NCI-H146 treated with DMSO at 0.1 percent for 48 hours (cell line): ENCODE measurements around the gene NTN3.

Experiments
- DNase-seq: peaks from one replicate; lab custom pipeline; 2025; ENCODE audit not compliant: unreplicated experiment; lab: John Stamatoyannopoulos, UW

NTN3 gene

DNA sequence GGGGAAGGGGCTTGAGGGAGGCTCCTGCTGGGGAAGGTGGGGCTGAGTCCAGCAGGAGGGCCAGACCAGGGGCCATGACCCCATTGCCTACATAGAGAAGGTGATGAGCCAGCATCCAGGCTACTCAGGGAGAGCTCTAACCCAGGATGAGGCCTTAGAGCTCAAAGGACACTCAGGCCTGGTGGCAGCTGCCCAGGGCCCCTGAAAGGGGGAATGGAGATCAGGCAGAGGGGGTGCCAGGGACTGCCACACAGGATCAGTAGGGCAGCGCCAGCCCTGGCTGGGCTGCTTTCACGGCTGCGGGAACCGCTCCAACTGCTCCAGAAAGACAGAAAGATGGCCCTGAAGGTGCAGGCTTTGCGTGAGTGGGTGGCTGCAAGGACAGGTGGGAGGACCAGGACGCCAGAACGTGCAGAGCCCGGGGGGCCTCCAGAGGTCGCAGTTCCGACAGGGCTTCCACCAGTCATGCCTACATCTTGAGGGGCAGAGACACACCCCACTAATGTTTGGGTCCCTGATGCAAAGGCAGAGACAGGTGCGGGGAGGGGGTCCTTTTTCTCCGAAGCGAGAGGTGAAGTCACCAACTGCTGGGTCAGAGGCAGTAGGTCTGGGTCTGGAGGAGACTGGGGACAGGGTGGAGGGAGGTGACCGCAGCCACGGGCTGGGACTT lies 41.8 kb downstream of the NTN3 start:
- peak; percentile 65 for DNase-seq

DNA sequence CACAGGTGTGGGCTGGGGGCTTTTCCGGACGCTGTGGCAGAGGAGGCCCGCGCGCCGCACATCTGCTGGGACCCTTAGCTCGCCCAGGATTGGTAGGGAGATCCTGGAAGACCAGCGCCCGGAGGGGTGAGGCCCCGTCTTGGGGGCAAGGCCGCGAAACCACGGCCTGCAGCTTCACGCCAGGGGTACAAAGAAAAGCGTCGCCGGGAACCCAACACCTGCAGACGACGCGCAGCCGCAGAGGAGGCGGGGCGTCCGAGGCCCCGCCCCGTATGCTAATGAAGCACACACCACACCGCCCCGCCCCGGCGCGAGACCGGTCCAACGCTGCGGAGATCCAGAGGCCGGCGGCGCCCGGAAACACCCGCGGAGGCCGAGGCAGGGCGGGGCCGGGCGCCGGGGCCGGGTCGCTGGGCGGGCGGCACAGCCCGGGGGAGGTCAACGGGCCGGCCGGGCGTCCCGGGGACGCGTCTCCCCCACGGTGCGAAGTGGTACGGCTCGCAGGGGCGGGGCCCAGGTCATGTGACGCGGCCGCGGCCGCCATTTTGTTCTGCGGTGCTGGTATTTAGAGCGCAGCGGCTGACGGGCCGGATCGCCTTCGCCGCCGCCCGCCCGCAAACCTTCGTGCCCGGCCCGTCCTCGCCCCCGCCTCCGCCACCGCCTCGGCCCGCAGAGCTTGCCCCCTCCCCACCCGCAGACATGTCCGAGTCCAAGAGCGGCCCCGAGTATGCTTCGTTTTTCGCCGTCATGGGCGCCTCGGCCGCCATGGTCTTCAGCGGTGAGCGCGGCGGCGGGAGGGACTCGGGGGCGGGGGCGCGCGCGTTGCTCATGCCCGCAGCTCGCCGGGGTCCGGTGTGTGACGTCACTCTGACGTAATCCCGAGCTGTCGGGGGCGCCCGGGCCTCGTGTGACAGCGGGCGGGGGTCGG lies 42.6 kb downstream of the NTN3 start, which contains the start of gene ATP6V0C:
ATP6V0C (plus strand) TSS at position 548 of the 928 bp plus-strand sequence; CDS start at position 700, 152 bp downstream.
- peak; percentile 91 for DNase-seq

DNA sequence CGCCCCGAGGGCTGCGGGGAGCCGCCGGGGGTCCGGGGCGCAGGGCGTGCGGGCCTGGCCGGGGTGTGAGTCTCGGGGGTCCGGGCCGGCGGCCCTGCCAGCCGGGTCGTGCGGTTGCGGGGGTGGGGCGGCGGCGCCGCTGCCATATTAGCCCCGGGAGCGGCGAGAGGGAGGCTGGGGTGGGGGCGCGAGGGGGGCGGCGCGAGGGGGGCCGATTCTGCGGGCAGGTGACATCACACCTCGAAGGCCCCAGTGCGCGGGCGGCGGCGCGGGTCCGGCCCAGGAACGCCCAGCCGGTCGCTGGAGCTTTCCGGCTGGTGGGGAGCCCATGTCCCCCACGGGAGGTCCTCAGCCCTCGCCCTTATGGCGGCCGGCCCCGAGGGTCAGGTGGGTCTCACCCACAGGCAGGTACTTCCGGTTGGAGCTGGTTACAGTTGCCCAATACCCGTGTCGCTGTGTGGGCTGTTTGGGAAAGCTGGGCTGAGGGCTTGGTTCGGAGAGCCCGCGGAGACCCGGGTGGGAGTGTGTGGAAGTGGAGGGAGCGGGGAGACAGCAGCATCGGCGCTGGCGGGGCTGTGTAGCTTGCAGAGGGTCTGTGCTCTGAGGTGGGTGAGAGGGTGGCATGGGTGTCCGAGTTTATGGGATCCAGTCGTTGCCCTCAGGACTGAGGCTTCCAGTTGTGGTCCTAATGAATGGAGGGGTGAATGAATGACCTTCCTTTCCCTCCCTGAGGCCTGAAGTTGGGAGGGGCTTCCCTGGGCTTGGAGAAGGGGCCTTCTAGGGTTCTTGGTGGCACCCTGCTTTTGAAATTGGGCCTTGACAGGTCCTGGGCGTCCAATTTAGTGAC lies 43.5 kb downstream of the NTN3 start:
- DNase-seq, result no peak

DNA sequence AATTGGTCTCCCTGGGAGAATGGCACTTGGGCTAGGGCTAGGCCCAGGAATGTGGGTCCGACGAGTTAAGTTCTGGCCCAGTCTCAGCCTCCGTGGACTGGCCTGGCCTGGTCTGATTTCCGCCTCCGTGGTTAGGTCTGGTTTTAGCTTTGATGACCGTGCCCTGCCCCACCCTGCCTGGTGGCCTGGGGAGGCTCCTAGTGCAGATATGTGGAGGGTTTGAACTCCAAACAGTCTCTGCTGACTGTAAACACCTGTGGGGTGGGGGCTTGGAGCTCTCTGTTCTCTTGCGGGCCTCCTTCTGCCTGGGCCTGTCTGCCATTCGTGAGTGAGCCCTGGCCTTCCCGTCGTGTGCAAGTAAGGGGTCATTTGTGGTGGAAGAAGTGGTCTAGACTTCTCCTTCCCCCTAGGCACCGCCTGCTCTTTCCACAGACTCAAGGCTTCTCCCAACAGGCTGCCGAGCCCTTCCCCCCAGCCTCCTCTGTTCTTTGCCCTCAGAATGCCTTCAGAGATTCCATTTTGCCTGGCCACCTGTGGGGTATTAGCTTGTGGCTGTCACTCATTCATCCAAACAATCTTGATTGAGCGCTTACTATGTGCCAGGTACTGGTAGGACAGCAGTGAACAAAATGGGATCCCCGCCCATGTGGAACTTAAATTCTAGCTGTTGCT lies 44.2 kb downstream of the NTN3 start:
- DNase-seq, result no peak

DNA sequence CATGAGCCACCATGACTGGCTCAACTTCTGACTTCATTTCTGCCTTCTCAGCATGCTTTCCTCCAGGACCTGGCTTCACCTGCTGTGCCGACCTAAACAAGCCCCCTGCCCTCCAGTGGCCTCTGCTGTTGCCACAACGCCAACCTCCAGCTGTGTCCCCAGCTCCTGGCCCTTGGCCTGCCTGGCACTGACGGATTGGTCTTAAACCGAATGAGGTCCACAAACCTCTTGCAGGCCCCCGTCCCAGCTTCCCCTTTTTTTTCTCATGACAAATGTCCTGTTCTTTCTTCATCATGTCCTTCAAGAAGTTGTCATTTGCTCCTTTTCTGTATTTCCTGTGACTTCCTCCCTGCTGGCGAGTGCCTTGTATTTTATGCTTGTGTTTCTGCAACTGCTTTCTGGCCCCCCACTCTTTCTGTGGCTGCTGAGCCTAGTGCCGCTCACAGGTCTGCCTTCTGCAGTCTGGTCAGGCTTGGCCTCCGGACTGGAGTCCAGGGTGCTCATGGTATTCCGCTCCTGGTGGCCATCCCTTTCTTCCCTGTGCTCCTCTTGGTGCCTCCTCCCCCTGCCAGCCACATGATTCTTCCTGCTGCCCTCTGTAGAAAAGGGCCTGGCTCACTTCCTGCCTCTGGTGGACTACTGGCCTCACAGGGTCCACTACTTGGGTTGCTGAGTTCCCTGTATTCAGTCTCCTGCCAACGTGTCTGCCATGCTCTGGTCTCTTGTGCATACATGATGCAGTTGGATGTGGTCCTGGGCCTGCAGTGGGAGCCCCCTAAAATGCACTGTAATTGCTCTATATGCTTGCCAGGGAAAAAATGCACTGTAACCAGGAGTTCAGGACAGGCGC lies 45.5 kb downstream of the NTN3 start:
- no peak for DNase-seq

DNA sequence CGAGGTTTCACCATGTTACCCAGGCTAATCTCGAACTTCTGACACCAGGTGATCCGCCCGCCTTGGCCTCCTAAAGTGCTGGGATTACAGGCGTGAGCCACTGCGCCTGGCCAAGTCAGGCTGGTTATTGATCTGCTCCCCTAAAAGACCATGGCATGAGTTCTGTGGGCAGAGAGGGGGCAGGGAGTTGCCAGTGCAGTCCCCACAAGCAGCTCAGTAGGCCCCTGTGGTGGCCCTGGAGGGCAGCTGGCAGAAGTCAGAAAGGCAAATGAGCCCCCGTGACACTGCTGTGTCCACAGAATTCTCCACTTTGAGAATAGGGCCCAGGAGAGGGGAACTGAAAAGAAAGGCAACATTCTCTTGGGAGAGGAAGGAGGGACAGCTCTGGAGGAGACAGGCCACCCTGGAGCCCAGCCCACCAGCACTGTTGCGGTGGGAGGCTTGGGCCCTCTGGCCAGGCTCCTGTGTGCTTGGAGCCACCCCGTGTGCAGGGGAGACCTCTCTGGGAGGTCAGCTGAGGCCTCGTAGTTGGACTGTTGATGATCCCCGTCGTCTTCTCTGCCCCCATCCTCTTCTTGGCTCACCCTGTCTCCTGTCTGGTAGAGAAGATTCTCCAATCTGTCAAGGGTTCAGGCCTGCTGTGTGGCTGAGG lies 47.0 kb downstream of the NTN3 start:
- DNase-seq, result no peak

DNA sequence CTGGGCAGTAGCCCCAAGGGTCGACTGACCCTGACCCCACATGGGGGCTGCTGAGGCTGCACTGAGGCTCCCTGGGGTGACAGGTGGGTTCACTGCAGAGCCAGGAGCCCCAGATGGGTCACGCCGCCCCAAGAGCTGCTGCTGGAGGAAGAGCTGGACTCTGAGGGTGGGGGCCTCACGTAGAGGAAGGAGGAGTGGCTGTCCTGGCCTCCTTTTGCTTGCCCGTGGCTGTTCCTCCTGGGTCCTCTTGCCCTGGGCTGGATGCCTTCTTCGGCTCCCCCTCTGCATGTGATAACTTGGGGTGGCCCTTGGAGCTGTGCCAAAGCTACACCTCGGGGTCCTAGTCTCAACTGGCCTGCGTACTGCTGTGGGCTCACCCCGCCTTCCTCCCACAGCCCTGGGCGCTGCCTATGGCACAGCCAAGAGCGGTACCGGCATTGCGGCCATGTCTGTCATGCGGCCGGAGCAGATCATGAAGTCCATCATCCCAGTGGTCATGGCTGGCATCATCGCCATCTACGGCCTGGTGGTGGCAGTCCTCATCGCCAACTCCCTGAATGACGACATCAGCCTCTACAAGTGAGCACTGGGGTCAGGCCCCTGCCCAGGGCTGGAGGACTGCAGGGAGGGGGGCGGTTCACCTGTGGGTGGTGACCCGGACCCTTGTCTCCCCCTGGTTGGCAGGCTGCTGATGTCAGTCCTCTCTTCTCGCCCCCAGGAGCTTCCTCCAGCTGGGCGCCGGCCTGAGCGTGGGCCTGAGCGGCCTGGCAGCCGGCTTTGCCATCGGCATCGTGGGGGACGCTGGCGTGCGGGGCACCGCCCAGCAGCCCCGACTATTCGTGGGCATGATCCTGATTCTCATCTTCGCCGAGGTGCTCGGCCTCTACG lies 48.0 kb downstream of the NTN3 start:
- DNase-seq, result no peak

DNA sequence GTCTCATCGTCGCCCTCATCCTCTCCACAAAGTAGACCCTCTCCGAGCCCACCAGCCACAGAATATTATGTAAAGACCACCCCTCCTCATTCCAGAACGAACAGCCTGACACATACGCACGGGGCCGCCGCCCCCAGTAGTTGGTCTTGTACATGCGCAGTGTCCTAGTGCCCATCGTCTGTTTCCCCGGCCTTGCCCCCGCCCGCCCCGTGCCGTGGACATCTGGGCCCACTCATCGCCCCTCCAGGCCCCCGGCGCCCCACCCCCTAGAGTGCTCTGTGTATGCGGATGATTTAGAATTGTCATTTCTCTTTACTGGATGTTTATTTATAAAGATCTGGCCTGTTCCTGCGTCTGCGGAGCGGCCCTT lies 48.6 kb downstream of the NTN3 start:
- no peak for DNase-seq

DNA sequence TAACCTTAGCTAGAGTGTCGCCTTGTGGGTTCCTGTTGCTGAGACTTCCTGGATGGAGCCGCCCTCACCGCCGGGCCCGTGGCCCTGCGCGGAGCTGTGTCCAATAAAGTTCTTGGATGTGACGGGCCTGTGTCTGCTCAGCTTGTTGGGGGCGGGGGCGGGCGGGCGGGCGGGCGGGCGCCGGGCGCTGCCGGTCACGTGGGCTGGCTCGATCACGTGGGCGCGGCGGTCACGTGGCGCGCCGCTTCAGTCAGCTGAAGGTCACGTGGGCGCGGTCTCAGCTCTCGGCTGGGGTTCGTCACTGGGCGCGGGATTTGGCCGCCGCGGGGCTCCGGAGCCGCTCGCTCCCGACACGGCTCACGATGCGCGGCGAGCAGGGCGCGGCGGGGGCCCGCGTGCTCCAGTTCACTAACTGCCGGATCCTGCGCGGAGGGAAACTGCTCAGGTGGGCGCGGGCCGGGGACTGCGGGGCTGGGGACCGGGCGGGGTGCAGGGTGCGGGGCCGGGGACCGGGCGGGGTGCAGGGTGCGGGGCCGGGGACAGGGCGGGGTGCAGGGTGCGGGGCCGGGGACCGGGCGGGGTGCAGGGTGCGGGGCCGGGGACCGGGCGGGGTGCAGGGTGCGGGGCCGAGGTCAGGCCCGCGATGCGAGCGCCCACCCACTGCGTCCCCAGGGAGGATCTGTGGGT lies 49.1 kb downstream of the NTN3 start, which contains the start of gene AMDHD2:
AMDHD2 (plus strand) TSS at position 275 of the 687 bp plus-strand sequence; CDS start at position 363, 88 bp downstream.
- DNase-seq, result peak; percentile 60

DNA sequence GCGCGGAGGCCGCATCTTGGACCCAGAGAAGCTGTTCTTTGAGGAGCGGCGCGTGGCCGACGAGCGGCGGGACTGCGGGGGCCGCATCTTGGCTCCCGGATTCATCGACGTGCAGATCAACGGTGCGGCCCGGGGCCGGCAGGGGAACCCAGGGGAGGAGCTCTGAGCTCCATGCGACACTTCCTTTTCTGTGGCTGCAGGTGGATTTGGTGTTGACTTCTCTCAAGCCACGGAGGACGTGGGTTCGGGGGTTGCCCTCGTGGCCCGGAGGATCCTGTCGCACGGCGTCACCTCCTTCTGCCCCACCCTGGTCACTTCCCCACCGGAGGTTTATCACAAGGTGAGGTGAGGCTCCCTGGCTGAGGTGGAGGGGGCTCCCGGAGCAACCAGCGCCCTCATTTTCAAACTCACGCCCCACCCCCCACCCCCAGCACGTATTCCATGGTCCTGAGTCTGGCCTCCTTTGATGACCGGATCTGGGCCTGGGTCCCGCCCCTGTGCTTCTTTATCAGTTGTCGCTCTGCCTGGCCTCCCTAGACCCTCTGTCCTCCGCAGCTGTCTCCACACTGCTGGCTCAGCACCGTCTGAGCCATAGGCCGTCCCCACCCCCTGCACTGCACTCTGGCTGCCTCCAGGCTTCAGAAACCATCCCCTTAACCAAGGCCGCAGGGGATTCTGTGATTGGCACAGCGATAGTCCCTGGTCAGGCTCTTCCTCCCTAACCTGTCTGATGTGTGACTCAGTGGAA lies 49.9 kb downstream of the NTN3 start:
- DNase-seq, result no peak
